HEK293T (cell line): ENCODE results near the gene MKX.

ENCODE experiments used
- CTCF ChIA-PET: fragments of 350-600 bp; formaldehyde crosslinking; extraction: SDS; loops from one replicate; lab custom pipeline; 2021; ENCODE audit warnings: antibody characterized with exemption, inconsistent platforms; lab: Yijun Ruan, JAX
- POLR2A ChIA-PET: fragments of 350-600 bp; formaldehyde crosslinking; extraction: SDS; loops from one replicate; lab custom pipeline; 2020; ENCODE audit warnings: antibody characterized with exemption, inconsistent platforms; lab: Yijun Ruan, JAX
- DNase-seq: peaks from one replicate; pipeline ENCODE4 v3.0.0; 2012; ENCODE audit warnings: mixed read lengths; ENCODE audit errors: extremely low spot score
- ARNT ChIP-seq: fragments of 450-650 bp; IDR thresholded peaks from 2 replicates; pipeline ENCODE4 v1.6.1; 2017; ENCODE audit warnings: mild to moderate bottlenecking
- BHLHE40 ChIP-seq: fragments of 450-650 bp; IDR thresholded peaks from 2 replicates; pipeline ENCODE4 v1.6.1; 2016; ENCODE audit warnings: mild to moderate bottlenecking, moderate library complexity, borderline replicate concordance
- CTBP1 ChIP-seq: fragments of 450-650 bp; IDR thresholded peaks from 2 replicates; pipeline ENCODE4 v1.6.1; 2016; ENCODE audit warnings: borderline replicate concordance
- ELF4 ChIP-seq: fragments of 450-650 bp; IDR thresholded peaks from 2 replicates; pipeline ENCODE4 v1.6.1; 2017; ENCODE audit warnings: antibody characterized with exemption
- FOXA1 ChIP-seq: fragments of 450-650 bp; IDR thresholded peaks from 2 replicates; pipeline ENCODE4 v1.6.1; 2016; ENCODE audit warnings: mild to moderate bottlenecking
- FOXK2 ChIP-seq: fragments of 450-650 bp; IDR thresholded peaks from 2 replicates; pipeline ENCODE4 v1.6.1; 2016; ENCODE audit warnings: mild to moderate bottlenecking
- FOXM1 ChIP-seq: fragments of 450-650 bp; IDR thresholded peaks from 2 replicates; pipeline ENCODE4 v1.6.1; 2017; ENCODE audit warnings: mild to moderate bottlenecking, borderline replicate concordance
- HDGF ChIP-seq: fragments of 450-650 bp; IDR thresholded peaks from 2 replicates; pipeline ENCODE4 v1.6.1; 2017; ENCODE audit warnings: antibody characterized with exemption, borderline replicate concordance
- L3MBTL2 ChIP-seq: fragments of 450-650 bp; conservative IDR thresholded peaks from 2 replicates; pipeline ENCODE4 v1.6.1; 2016; ENCODE audit warnings: mild to moderate bottlenecking
- LEF1 ChIP-seq: fragments of 450-650 bp; IDR thresholded peaks from 2 replicates; pipeline ENCODE4 v1.6.1; 2017; ENCODE audit warnings: mild to moderate bottlenecking, borderline replicate concordance
- NFRKB ChIP-seq: fragments of 450-650 bp; IDR thresholded peaks from 2 replicates; pipeline ENCODE4 v1.6.1; 2016; ENCODE audit warnings: mild to moderate bottlenecking, moderate library complexity
- SP1 ChIP-seq: fragments of 450-650 bp; IDR thresholded peaks from 2 replicates; pipeline ENCODE4 v1.6.1; 2017
- SUZ12 ChIP-seq: fragments of 450-650 bp; IDR thresholded peaks from 2 replicates; pipeline ENCODE4 v1.6.1; 2016; ENCODE audit warnings: mild to moderate bottlenecking
- TARDBP ChIP-seq: fragments of 450-650 bp; IDR thresholded peaks from 2 replicates; pipeline ENCODE4 v1.6.1; 2016
- ZNF384 ChIP-seq: fragments of 450-650 bp; IDR thresholded peaks from 2 replicates; pipeline ENCODE4 v1.6.1; 2016
- TF ChIP-seq, protein P1 (sequence below): fragments of 450-650 bp; IDR thresholded peaks from 2 replicates; pipeline ENCODE4 v1.6.1; 2016

The MKX gene

DNA sequence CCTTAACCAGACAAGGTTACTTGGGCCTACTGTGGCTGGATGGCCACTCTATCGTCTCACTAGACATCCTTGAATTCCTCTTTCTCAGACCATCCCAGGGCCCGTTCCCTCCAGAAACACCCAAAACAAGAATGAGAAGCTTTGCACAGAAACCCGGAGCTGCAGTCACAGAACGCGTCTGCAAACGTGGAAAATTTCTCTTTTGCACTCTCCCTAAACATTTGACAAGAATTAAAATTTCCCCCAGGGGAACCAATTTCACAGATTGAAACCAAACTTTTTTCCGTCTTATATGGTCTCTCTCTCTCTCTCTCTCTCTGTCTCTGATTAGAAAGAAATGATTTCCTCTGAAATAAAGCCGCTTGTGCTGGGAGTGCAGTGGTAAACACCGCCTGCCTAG, 120.7 kb downstream of the MKX start:
- DNase-seq: no peak
- ChIA-PET POLR2A (no interaction called here), CTCF (no interaction called here)
- no peak for TF ChIP-seq ARNT
- no peak for TF ChIP-seq NFRKB
- TF ChIP-seq HDGF: no peak
- no peak for TF ChIP-seq CTBP1
- TF ChIP-seq FOXM1: no peak
- no peak for TF ChIP-seq SUZ12
- TF ChIP-seq LEF1: no peak
- no peak for TF ChIP-seq BHLHE40
- TF ChIP-seq FOXK2: no peak
- TF ChIP-seq, protein P1, sequence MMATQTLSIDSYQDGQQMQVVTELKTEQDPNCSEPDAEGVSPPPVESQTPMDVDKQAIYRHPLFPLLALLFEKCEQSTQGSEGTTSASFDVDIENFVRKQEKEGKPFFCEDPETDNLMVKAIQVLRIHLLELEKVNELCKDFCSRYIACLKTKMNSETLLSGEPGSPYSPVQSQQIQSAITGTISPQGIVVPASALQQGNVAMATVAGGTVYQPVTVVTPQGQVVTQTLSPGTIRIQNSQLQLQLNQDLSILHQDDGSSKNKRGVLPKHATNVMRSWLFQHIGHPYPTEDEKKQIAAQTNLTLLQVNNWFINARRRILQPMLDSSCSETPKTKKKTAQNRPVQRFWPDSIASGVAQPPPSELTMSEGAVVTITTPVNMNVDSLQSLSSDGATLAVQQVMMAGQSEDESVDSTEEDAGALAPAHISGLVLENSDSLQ: no peak
- TF ChIP-seq FOXA1: no peak
- no peak for TF ChIP-seq ELF4
- TF ChIP-seq ZNF384: no peak
- no peak for TF ChIP-seq TARDBP
- no peak for TF ChIP-seq L3MBTL2
- no peak for TF ChIP-seq SP1
